GM12801 (cell line): Measurements from ENCODE around the gene PACS1.

Source experiments
- TF ChIP-seq, protein P1 (sequence below): IDR thresholded peaks from one replicate; pipeline ENCODE4 v1.5.1; 2011; ENCODE audit warnings: control low read depth; ENCODE audit not compliant: insufficient read length; ENCODE audit errors: extremely low read depth

Gene PACS1

DNA sequence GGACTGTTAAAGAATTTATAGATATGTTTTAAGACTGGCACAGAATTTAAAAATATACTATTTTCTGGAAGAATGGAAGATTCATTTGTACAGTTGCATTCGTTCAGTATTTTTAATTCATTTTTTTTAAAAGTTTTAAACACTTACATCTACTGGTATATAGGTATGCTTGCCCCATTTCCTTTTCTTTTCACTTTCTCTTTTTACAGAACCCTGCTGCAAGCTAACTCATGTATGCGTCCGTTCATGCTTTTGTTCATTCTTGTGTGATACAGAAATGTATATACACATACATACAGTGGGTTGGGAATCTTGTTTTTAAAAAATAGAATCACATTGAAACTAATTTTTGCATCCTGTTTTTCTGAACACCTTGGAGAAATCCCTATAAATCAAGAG is 31.0 kb downstream of the PACS1 start:
- TF ChIP-seq, protein P1, sequence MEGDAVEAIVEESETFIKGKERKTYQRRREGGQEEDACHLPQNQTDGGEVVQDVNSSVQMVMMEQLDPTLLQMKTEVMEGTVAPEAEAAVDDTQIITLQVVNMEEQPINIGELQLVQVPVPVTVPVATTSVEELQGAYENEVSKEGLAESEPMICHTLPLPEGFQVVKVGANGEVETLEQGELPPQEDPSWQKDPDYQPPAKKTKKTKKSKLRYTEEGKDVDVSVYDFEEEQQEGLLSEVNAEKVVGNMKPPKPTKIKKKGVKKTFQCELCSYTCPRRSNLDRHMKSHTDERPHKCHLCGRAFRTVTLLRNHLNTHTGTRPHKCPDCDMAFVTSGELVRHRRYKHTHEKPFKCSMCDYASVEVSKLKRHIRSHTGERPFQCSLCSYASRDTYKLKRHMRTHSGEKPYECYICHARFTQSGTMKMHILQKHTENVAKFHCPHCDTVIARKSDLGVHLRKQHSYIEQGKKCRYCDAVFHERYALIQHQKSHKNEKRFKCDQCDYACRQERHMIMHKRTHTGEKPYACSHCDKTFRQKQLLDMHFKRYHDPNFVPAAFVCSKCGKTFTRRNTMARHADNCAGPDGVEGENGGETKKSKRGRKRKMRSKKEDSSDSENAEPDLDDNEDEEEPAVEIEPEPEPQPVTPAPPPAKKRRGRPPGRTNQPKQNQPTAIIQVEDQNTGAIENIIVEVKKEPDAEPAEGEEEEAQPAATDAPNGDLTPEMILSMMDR: no peak

DNA sequence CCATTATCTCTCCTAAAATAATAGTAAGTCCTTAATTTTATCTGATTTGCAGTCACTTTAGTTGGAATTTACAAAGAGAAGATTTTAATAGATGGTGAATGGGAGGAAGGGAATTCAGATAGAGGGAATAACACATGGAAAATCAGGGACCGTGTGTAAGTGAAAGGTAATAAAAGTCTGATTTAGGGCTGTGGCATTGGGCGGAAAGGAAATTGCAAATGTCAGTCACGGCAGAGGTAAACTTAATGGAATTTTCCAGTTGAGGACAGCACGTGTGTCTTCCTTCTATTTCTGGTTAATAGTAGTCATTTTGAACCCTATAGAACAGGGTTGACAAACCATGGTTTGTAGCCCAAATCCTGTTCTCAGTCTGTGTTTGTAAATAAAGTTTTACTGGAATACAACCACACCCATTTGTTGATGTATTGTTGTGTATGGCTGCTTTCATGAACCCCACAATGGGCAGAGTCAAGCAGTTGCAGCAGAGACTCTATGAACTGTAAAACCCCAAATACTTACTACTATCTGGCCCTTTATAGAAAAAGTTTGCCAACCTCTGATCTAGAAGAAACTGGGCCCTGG is 34.1 kb downstream of the PACS1 start:
- TF ChIP-seq, protein P1: no peak

GRCh38 chr11:66106786-66107599 is 36.9 kb downstream of the PACS1 start:
- TF ChIP-seq, protein P1: no peak

- TF ChIP-seq, protein P1: no peak
Observed at GRCh38 chr11:66107600-66108510, 37.8 kb downstream of the PACS1 start.

- TF ChIP-seq, protein P1: no peak
Observed at GRCh38 chr11:66109294-66109693, 39.2 kb downstream of the PACS1 start.

DNA sequence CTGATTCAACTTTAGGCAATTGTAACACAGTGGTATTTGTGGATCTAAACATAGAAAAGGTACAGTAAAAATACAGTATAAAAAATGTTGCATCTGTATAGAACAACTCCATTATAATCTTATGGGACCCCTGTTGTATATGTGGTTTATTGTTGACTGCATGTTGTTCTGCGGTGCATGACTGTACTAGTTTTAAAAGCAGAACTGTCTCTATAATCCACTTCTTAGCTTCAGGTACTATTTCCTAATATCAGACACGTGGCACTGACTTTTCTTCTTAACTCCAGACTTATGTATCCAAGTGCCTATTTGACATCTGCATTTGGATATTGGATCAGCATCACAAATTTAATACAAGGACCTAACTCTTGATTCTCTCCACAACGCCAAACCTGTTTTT is 41.1 kb downstream of the PACS1 start:
- TF ChIP-seq, protein P1: no peak

- TF ChIP-seq, protein P1: no peak
Observed at GRCh38 chr11:66112041-66112491, 42.0 kb downstream of the PACS1 start.
